Suprapubic skin (tissue), 4 donors: ENCODE data around the gene ZDHHC24. TPM values are rescaled to one million over a fixed set of nuclear protein-coding genes. Genes with fewer than 3 reads are reported as not detected.

Experiments
- DNase-seq, 2 donors: peaks; one replicate each; pipeline ENCODE4 v3.0.0-alpha.2; 2019; ENCODE audit warnings: low spot score in 2 of 2
- H3K27ac ChIP-seq: fragments of 200-600 bp; sonication (generic); one replicate; pipeline ENCODE4 v1.5.1; 2019
- H3K27me3 ChIP-seq: fragments of 200-600 bp; sonication (generic); one replicate; pipeline ENCODE4 v1.5.1; 2019
- H3K36me3 ChIP-seq: fragments of 200-600 bp; sonication (generic); one replicate; pipeline ENCODE4 v1.5.1; 2019
- H3K4me1 ChIP-seq: fragments of 200-600 bp; sonication (generic); one replicate; pipeline ENCODE4 v1.5.1; 2019
- H3K4me3 ChIP-seq: fragments of 200-600 bp; sonication (generic); one replicate; pipeline ENCODE4 v1.5.1; 2019; ENCODE audit warnings: mild to moderate bottlenecking
- H3K9me3 ChIP-seq: fragments of 200-600 bp; sonication (generic); one replicate; pipeline ENCODE4 v1.5.1; 2019
- CTCF ChIP-seq, 2 donors: fragments of 200-600 bp in 1 of 2; fragments of 450-650 bp in 1 of 2; sonication (generic) in 1 of 2; IDR thresholded peaks; one replicate each; pipeline ENCODE4 v1.5.1; 2016 to 2019; ENCODE audit warnings: antibody characterized with exemption in 2 of 2, mild to moderate bottlenecking in 1 of 2, moderate library complexity in 1 of 2
- EP300 ChIP-seq: sonication (generic); formaldehyde crosslinking; IDR thresholded peaks from one replicate; pipeline ENCODE4 v1.6.1; 2017; ENCODE audit warnings: antibody characterized with exemption
- POLR2A ChIP-seq, 2 donors: fragments of 450-650 bp; IDR thresholded peaks; one replicate each; pipeline ENCODE4 v1.6.1; 2017; ENCODE audit warnings: antibody characterized with exemption in 2 of 2, mild to moderate bottlenecking in 2 of 2, moderate library complexity in 2 of 2
- POLR2AphosphoS5 ChIP-seq, 3 donors: sonication (generic); formaldehyde crosslinking; IDR thresholded peaks; one replicate each; pipeline ENCODE4 v1.6.1; 2017; ENCODE audit warnings: antibody characterized with exemption in 3 of 3
- whole genome bisulfite sequencing: methylation state at CpG from one replicate; pipeline ENCODE4 v1.1.5; 2018; 5-methylcytosine and 5-hydroxymethylcytosine counted together
- total RNA-seq, 4 donors: library from RNA; depleted of rRNA; stranded (reverse); fragments of >200 nt; gene quantifications; one replicate each; pipeline ENCODE4 v1.1.0, GENCODE V29; 2016

The ZDHHC24 gene
- total RNA-seq, 4 donors from 2014 or later = 13.9 to 37.2 (median 15.3) TPM

GRCh38 chr11:66569076-66569475 is 23.2 kb upstream of the ZDHHC24 start:
- peaks cover 20% of the 10 kb centered on the region for H3K4me1 ChIP-seq
- no peaks in the 10 kb centered on the region for H3K27me3 ChIP-seq
- 82% methylated on average over 7 of the region's 7 CpGs for WGBS
- no peak overlapping the region for H3K27ac ChIP-seq
- H3K36me3 ChIP-seq = peaks cover 22% of the 10 kb centered on the region
- TF ChIP-seq POLR2A (IDR thresholded peaks at IDR 0.05) (no peak), EP300 (no peak), POLR2AphosphoS5 (IDR thresholded peaks at IDR 0.05) (no peak), CTCF (IDR thresholded peaks at IDR 0.05) (no peak)
- DNase-seq = no peak
- no peaks in the 10 kb centered on the region for H3K9me3 ChIP-seq
- H3K4me3 ChIP-seq = no peak overlapping the region

DNA sequence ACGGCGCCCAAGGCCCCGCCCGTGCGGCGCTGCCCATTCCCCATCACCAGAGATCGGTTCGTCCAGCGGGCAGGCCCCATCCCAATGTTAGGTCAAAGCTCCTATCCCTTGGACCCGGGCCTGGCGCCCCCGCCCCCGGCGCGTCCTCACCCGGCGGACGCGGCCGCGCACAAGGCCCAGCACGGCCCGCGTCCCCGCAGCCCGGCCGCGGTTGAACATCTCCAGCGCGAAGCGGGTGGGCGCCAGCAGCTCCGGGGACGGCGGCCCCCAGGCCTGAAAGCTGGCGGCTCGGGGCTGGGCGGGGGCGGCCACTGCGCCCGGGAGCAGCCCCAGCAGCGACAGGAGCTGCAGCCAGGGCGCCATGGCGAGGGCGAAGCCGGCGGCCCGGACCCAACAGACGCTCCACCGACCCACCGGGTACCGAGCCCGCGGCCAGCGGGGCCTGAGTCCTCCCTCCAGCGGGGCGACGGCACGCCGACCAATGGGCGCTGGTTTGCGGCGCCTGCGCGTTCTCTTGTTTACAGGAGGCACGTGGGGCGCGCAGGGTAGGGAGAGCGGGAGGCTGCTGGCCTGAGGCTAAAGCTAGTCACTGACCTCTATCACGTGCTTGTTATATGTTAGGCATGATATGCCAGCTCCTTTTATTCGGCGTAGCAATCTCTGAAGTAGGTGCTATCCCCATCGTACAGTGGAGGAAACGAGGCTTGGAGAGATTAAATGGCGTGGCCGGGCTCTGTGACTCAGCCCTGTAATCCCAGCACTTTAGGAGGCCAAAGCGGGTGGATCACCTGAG is 22.5 kb upstream of the ZDHHC24 start, which contains the start of gene CTSF:
Gene CTSF (minus strand): TSS at position 483 of the 793 bp plus-strand sequence. CDS start 120 bp downstream, at position 363.
- H3K27ac ChIP-seq = peak within 1 kb of the TSS; percentile 26

DNA sequence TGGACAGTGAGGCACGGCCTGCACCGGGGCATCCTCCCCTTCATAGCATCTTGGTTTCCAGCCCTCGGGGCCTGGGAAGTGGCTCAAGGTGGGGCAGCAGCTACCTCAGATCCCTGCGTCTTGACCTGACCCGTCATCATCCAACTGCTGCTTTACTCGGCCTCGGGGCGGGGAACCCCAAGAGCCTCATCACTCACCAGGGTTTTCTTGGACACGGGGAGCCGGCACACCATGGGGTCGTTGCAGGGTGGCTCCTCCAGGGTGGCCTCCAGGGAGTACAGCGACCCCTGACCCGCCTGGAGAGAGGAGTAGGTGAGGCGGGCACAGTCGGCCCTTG is 21.9 kb upstream of the ZDHHC24 start:
- 52% methylated on average over 4 of the region's 15 CpGs for WGBS
- Histone ChIP-seq H3K9me3 (no peaks in the 10 kb centered on the region), H3K27ac (peak overlapping the region; percentile 26), H3K27me3 (no peaks in the 10 kb centered on the region), H3K36me3 (peaks cover 29% of the 10 kb centered on the region), H3K4me3 (peak overlapping the region; percentile 85), H3K4me1 (peaks cover 20% of the 10 kb centered on the region)
- TF ChIP-seq POLR2AphosphoS5 (IDR thresholded peaks at IDR 0.05) (no peak), EP300 (no peak), CTCF (IDR thresholded peaks at IDR 0.05) (no peak), POLR2A (IDR thresholded peaks at IDR 0.05) (no peak)
- no peak for DNase-seq

More for the DNA sequence above, 22.5 kb upstream of the ZDHHC24 start, which contains the start of gene CTSF:
- H3K4me3 ChIP-seq = peak within 1 kb of the TSS; percentile 85
- H3K36me3 ChIP-seq = peaks cover 29% of the 10 kb centered on the region
- no peak for TF ChIP-seq EP300
- no peak for TF ChIP-seq POLR2AphosphoS5 (IDR thresholded peaks at IDR 0.05)
- no peak for TF ChIP-seq POLR2A (IDR thresholded peaks at IDR 0.05)
- TF ChIP-seq CTCF (IDR thresholded peaks at IDR 0.05) = no peak
- 1% methylated on average over 36 of the region's 77 CpGs for WGBS
- peaks cover 20% of the 10 kb centered on the region for H3K4me1 ChIP-seq
- peak; percentile 91 to 94 for DNase-seq
- H3K9me3 ChIP-seq = no peaks in the 10 kb centered on the region
- H3K27me3 ChIP-seq = no peaks in the 10 kb centered on the region

- no peak overlapping the region for H3K27ac ChIP-seq
- no peaks in the 10 kb centered on the region for H3K9me3 ChIP-seq
- no peak for DNase-seq
- H3K4me3 ChIP-seq = no peak overlapping the region
- H3K4me1 ChIP-seq = peaks cover 20% of the 10 kb centered on the region
- no peak for TF ChIP-seq POLR2A (IDR thresholded peaks at IDR 0.05)
- TF ChIP-seq EP300 = no peak
- TF ChIP-seq POLR2AphosphoS5 (IDR thresholded peaks at IDR 0.05) = no peak
- TF ChIP-seq CTCF (IDR thresholded peaks at IDR 0.05) = no peak
- WGBS = 90% methylated on average over 2 of the region's 8 CpGs
- no peaks in the 10 kb centered on the region for H3K27me3 ChIP-seq
- peaks cover 29% of the 10 kb centered on the region for H3K36me3 ChIP-seq
These were observed 20.4 kb upstream of the ZDHHC24 start for GRCh38 chr11:66566221-66566620.

DNA sequence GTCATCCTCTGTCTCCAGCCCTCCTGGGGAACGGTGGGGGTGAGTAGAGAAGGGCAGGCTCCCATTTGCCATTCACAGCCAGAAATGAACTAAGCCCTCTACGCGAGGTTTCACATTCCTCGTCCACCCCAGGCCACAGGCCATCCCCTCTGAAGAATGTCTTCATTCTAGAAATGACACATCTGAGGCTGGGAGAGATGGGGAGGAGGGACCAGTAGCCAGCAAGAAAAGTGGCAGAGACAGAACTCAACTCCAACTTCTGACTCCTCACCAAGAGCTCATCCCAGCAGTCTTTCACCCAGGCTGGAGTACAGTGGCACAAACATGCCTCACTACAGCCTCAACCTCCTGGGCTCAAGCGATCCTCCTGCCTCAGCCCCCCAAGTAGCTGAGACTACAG is 19.1 kb upstream of the ZDHHC24 start:
- TF ChIP-seq EP300 = no peak
- TF ChIP-seq POLR2AphosphoS5 (IDR thresholded peaks at IDR 0.05) = no peak
- no peak for TF ChIP-seq POLR2A (IDR thresholded peaks at IDR 0.05)
- no peak for TF ChIP-seq CTCF (IDR thresholded peaks at IDR 0.05)
- Histone ChIP-seq H3K27me3 (no peaks in the 10 kb centered on the region), H3K27ac (no peak overlapping the region), H3K4me1 (peaks cover 20% of the 10 kb centered on the region), H3K36me3 (peaks cover 29% of the 10 kb centered on the region), H3K9me3 (no peaks in the 10 kb centered on the region), H3K4me3 (no peak overlapping the region)
- 85% methylated on average over 5 of the region's 5 CpGs for WGBS
- DNase-seq = no peak
